UCSD-AML1 (cell line): Measurements from ENCODE around the gene MBTPS1.

ENCODE experiments used
- DNase-seq: peaks from one replicate; lab custom pipeline; 2025; ENCODE audit not compliant: unreplicated experiment; lab: John Stamatoyannopoulos, UW

MBTPS1 gene

GRCh38 chr16:84040823-84041820 lies 75.6 kb downstream of the MBTPS1 start:
- no peak for DNase-seq

GRCh38 chr16:84040226-84040822 lies 76.4 kb downstream of the MBTPS1 start:
- no peak for DNase-seq

GRCh38 chr16:84039696-84040095 lies 77.0 kb downstream of the MBTPS1 start:
- DNase-seq, result no peak

- no peak for DNase-seq
Measured at GRCh38 chr16:84038469-84038868, 78.3 kb downstream of the MBTPS1 start.

GRCh38 chr16:84036982-84037425 lies 79.7 kb downstream of the MBTPS1 start:
- no peak for DNase-seq

- DNase-seq, result no peak
Measured at GRCh38 chr16:84036131-84036530, 80.6 kb downstream of the MBTPS1 start.

- DNase-seq, result no peak
Measured at GRCh38 chr16:84034516-84034915, 82.2 kb downstream of the MBTPS1 start.

- DNase-seq, result no peak
Measured at GRCh38 chr16:84033251-84034195, 83.2 kb downstream of the MBTPS1 start.

GRCh38 chr16:84032458-84033178 lies 84.1 kb downstream of the MBTPS1 start:
- no peak for DNase-seq

- DNase-seq, result no peak
Measured at GRCh38 chr16:84031556-84031955, 85.2 kb downstream of the MBTPS1 start.

GRCh38 chr16:84029297-84030047 lies 87.3 kb downstream of the MBTPS1 start:
- DNase-seq, result peak; percentile 78

- DNase-seq, result no peak
Measured at GRCh38 chr16:84027625-84028024, 89.1 kb downstream of the MBTPS1 start.

- DNase-seq, result no peak
Measured at GRCh38 chr16:84026606-84027005, 90.1 kb downstream of the MBTPS1 start.

- DNase-seq, result no peak
Measured at GRCh38 chr16:84024854-84025253, 91.9 kb downstream of the MBTPS1 start.

- no peak for DNase-seq
Measured at GRCh38 chr16:84022644-84023043, 94.1 kb downstream of the MBTPS1 start.

- DNase-seq, result no peak
Measured at GRCh38 chr16:84021488-84021887, 95.3 kb downstream of the MBTPS1 start.

- no peak for DNase-seq
Measured at GRCh38 chr16:84020353-84020752, 96.4 kb downstream of the MBTPS1 start.

- DNase-seq, result no peak
Measured at GRCh38 chr16:84018710-84019109, 98.0 kb downstream of the MBTPS1 start.

GRCh38 chr16:84016477-84016876 lies 100.3 kb downstream of the MBTPS1 start:
- DNase-seq, result no peak

GRCh38 chr16:84015399-84015798 lies 101.3 kb downstream of the MBTPS1 start:
- DNase-seq, result no peak
